H9 (cell line): ENCODE measurements around the gene SERPINH1. TPM values are rescaled to one million over a fixed set of nuclear protein-coding genes. Genes with fewer than 3 reads are reported as not detected.

Source experiments
- DNase-seq: peaks from one replicate; pipeline ENCODE4 v3.0.0-alpha.2; 2017
- H2AFZ ChIP-seq: one replicate; pipeline ENCODE4 v1.6.1; 2013; ENCODE audit warnings: mild to moderate bottlenecking, low read length, control low read depth, moderate library complexity
- H2AK5ac ChIP-seq: 2 replicates; pipeline ENCODE4 v1.6.1; 2013; ENCODE audit warnings: low read length, control low read depth, mixed read lengths; ENCODE audit not compliant: insufficient read length
- H2BK120ac ChIP-seq: one replicate; pipeline ENCODE4 v1.6.1; 2013; ENCODE audit warnings: low read depth, mild to moderate bottlenecking, low read length, control low read depth, inconsistent platforms; ENCODE audit not compliant: poor library complexity, severe bottlenecking
- H2BK12ac ChIP-seq: 2 replicates; pipeline ENCODE4 v1.6.1; 2013; ENCODE audit warnings: low read length, control low read depth, mixed read lengths, low read depth; ENCODE audit not compliant: insufficient read length
- H2BK15ac ChIP-seq: 2 replicates; pipeline ENCODE4 v1.6.1; 2013; ENCODE audit warnings: low read depth, low read length, control low read depth
- H2BK20ac ChIP-seq: one replicate; pipeline ENCODE4 v1.6.1; 2013; ENCODE audit warnings: low read depth, mild to moderate bottlenecking, low read length, control low read depth, inconsistent platforms; ENCODE audit not compliant: poor library complexity, severe bottlenecking
- H2BK5ac ChIP-seq: 2 replicates; pipeline ENCODE4 v1.6.1; 2013; ENCODE audit warnings: low read length, control low read depth, mixed read lengths; ENCODE audit not compliant: insufficient read length
- H3K14ac ChIP-seq: 2 replicates; pipeline ENCODE4 v1.6.1; 2013; ENCODE audit warnings: low read length, control low read depth; ENCODE audit not compliant: insufficient read depth
- H3K18ac ChIP-seq: 2 replicates; pipeline ENCODE4 v1.6.1; 2013; ENCODE audit warnings: low read depth, mild to moderate bottlenecking, mixed read lengths, low read length, control low read depth; ENCODE audit not compliant: insufficient read length
- H3K23ac ChIP-seq: 2 replicates; pipeline ENCODE4 v1.6.1; 2013; ENCODE audit warnings: low read length, control low read depth, mixed read lengths, low read depth; ENCODE audit not compliant: insufficient read length
- H3K23me2 ChIP-seq: 2 replicates; pipeline ENCODE4 v1.6.1; 2013; ENCODE audit warnings: low read depth, mild to moderate bottlenecking, mixed read lengths, low read length, control low read depth; ENCODE audit not compliant: insufficient read length, poor library complexity, severe bottlenecking
- H3K27ac ChIP-seq: 2 replicates; pipeline ENCODE4 v1.5.1; 2013; ENCODE audit warnings: low read length, control low read depth, mixed read lengths, low read depth; ENCODE audit not compliant: insufficient read length
- H3K27me3 ChIP-seq: 2 replicates; pipeline ENCODE4 v1.6.1; 2013; ENCODE audit warnings: low read length, control low read depth, inconsistent platforms; ENCODE audit not compliant: insufficient read depth
- H3K4ac ChIP-seq: 2 replicates; pipeline ENCODE4 v1.6.1; 2013; ENCODE audit warnings: low read depth, mild to moderate bottlenecking, control low read depth, inconsistent platforms, low read length, moderate library complexity
- H3K4me1 ChIP-seq: 2 replicates; pipeline ENCODE4 v1.6.1; 2013; ENCODE audit warnings: low read length, control low read depth, inconsistent platforms; ENCODE audit not compliant: insufficient read depth
- H3K4me2 ChIP-seq: 2 replicates; pipeline ENCODE4 v1.6.1; 2013; ENCODE audit warnings: low read length, control low read depth, mixed read lengths; ENCODE audit not compliant: insufficient read length, insufficient read depth
- H3K56ac ChIP-seq: 2 replicates; pipeline ENCODE4 v1.6.1; 2013; ENCODE audit warnings: low read depth, mild to moderate bottlenecking, mixed read lengths, low read length, control low read depth; ENCODE audit not compliant: insufficient read length
- H3K79me1 ChIP-seq: 2 replicates; pipeline ENCODE4 v1.6.1; 2013; ENCODE audit warnings: low read depth, mild to moderate bottlenecking, moderate library complexity, low read length, control low read depth, inconsistent platforms; ENCODE audit not compliant: insufficient read depth, poor library complexity, severe bottlenecking
- H3K79me2 ChIP-seq: 2 replicates; pipeline ENCODE4 v1.6.1; 2013; ENCODE audit warnings: low read length, control low read depth, inconsistent platforms; ENCODE audit not compliant: insufficient read depth
- H3K9ac ChIP-seq: 2 replicates; pipeline ENCODE4 v1.6.1; 2013; ENCODE audit warnings: low read length, control low read depth, mixed read lengths; ENCODE audit not compliant: insufficient read length; ENCODE audit errors: extremely low read depth
- H3K9me3 ChIP-seq: one replicate; pipeline ENCODE4 v1.6.1; 2013; ENCODE audit warnings: low read depth, low read length, inconsistent platforms; ENCODE audit not compliant: control insufficient read depth
- H3T11ph ChIP-seq: one replicate; pipeline ENCODE4 v1.6.1; 2013; ENCODE audit warnings: mild to moderate bottlenecking, low read length, control low read depth, inconsistent platforms
- H4K20me1 ChIP-seq: one replicate; pipeline ENCODE4 v1.6.1; 2013; ENCODE audit not compliant: control insufficient read depth, insufficient read length, insufficient read depth
- H4K5ac ChIP-seq: 2 replicates; pipeline ENCODE4 v1.6.1; 2013; ENCODE audit warnings: low read depth, mild to moderate bottlenecking, mixed read lengths, low read length, control low read depth; ENCODE audit not compliant: insufficient read length
- H4K8ac ChIP-seq: replicated peaks from 2 replicates; pipeline ENCODE4 v1.6.1; 2013; ENCODE audit warnings: low read length, control low read depth, mixed read lengths, low read depth; ENCODE audit not compliant: insufficient read length
- H4K91ac ChIP-seq: 2 replicates; pipeline ENCODE4 v1.6.1; 2013; ENCODE audit warnings: low read depth, mild to moderate bottlenecking, moderate library complexity, mixed read lengths, low read length, control low read depth; ENCODE audit not compliant: insufficient read length
- H3K27ac Mint-ChIP-seq, 3 experiments: 2 replicates in 2 of 3; 3 replicates in 1 of 3; pipeline ENCODE4 v1.8.0; 2020 to 2021; ENCODE audit warnings: mixed read lengths in 3 of 3, mild to moderate bottlenecking in 1 of 3, moderate library complexity in 1 of 3
- H3K27me3 Mint-ChIP-seq: 2 replicates; pipeline ENCODE4 v1.8.0; 2021; ENCODE audit warnings: low read depth, mild to moderate bottlenecking, moderate library complexity, mixed read lengths
- H3K36me3 Mint-ChIP-seq, 3 experiments: 2 replicates in 2 of 3; 3 replicates in 1 of 3; pipeline ENCODE4 v1.8.0; 2020 to 2021; ENCODE audit warnings: low read depth in 3 of 3, mixed read lengths in 3 of 3; ENCODE audit not compliant: insufficient read depth in 1 of 3
- H3K4me1 Mint-ChIP-seq, 2 experiments: 2 replicates each; pipeline ENCODE4 v1.8.0; 2020; ENCODE audit warnings: mixed read lengths in 2 of 2
- H3K4me3 Mint-ChIP-seq, 2 experiments: 2 replicates in 1 of 2; 3 replicates in 1 of 2; pipeline ENCODE4 v1.8.0; 2020 to 2021; ENCODE audit warnings: mild to moderate bottlenecking in 2 of 2, mixed read lengths in 2 of 2, moderate library complexity in 1 of 2
- H3K9me3 Mint-ChIP-seq, 2 experiments: 2 replicates in 1 of 2; 3 replicates in 1 of 2; pipeline ENCODE4 v1.8.0; 2020; ENCODE audit warnings: mild to moderate bottlenecking in 2 of 2, mixed read lengths in 2 of 2, moderate library complexity in 1 of 2
- WGBS: extraction: QIAGEN DNeasy Blood & Tissue Kit; methylation state at CpG from one replicate; pipeline ENCODE4 v1.1.7; 2013; ENCODE audit warnings: missing lambda C conversion rate, low lambda C conversion rate, mixed read lengths; ENCODE audit not compliant: insufficient read length; ENCODE audit errors: extremely low coverage; 5-methylcytosine and 5-hydroxymethylcytosine counted together
- total RNA-seq: library from RNA; stranded (reverse); gene quantifications from 2 replicates; pipeline ENCODE4 v1.2.1, GENCODE V29; 2021
- TF ChIP-seq, protein P1 (sequence below): fragments of 200-600 bp; sonication (generic); conservative IDR thresholded peaks from 3 replicates; pipeline ENCODE4 v1.8.0; 2021; ENCODE audit warnings: antibody characterized with exemption, mild to moderate bottlenecking

SERPINH1 gene
- total RNA-seq, 1 experiment from 2014 or later: 253 TPM

GRCh38 chr11:75571625-75572024, 9.6 kb downstream of the SERPINH1 start:
- H3K27ac Mint-ChIP-seq: 0 out of 7 replicates have a peak overlapping the region, but pooled peaks of 1 of the 3 experiments have one; percentile 40
- Histone ChIP-seq H3K4ac (no peak overlapping the region), H3K18ac (no peak overlapping the region), H3K4me2 (no peak overlapping the region), H2BK5ac (no peak overlapping the region), H3K9me3 (no peaks in the 10 kb centered on the region), H2BK12ac (no peak overlapping the region), H3K9ac (no peak overlapping the region), H3K27ac (no peak overlapping the region), H2AK5ac (no peak overlapping the region), H3K4me1 (no peaks in the 10 kb centered on the region), H3K27me3 (no peaks in the 10 kb centered on the region), H2BK15ac (no peak overlapping the region), H3K23me2 (no peaks in the 10 kb centered on the region), H4K8ac (no peak overlapping the region), H4K20me1 (no peaks in the 10 kb centered on the region), H4K5ac (no peak overlapping the region), H2AFZ (no peak overlapping the region), H4K91ac (no peak overlapping the region), H2BK20ac (no peak overlapping the region), H3T11ph (no peak overlapping the region), H3K56ac (no peak overlapping the region), H2BK120ac (no peak overlapping the region), H3K23ac (no peak overlapping the region), H3K79me1 (no peaks in the 10 kb centered on the region), H3K79me2 (peaks cover under 1% of the 10 kb centered on the region; the same call in 1 of the 2 replicates), H3K14ac (no peak overlapping the region)
- peaks cover 49 to 80% (median 70%) of the 10 kb centered on the region in 3 experiments for H3K36me3 Mint-ChIP-seq
- peaks cover 8 to 9% of the 10 kb centered on the region in 2 experiments; a peak in 3 of 4 replicates for H3K4me1 Mint-ChIP-seq
- no peaks in the 10 kb centered on the region for H3K9me3 Mint-ChIP-seq
- WGBS: no CpG with 5 or more reads among the region's 14 CpGs
- no peak overlapping the region for H3K4me3 Mint-ChIP-seq
- peaks cover 6% of the 10 kb centered on the region; the same call in 1 of the 2 replicates for H3K27me3 Mint-ChIP-seq
- no peak for DNase-seq
- TF ChIP-seq, protein P1, sequence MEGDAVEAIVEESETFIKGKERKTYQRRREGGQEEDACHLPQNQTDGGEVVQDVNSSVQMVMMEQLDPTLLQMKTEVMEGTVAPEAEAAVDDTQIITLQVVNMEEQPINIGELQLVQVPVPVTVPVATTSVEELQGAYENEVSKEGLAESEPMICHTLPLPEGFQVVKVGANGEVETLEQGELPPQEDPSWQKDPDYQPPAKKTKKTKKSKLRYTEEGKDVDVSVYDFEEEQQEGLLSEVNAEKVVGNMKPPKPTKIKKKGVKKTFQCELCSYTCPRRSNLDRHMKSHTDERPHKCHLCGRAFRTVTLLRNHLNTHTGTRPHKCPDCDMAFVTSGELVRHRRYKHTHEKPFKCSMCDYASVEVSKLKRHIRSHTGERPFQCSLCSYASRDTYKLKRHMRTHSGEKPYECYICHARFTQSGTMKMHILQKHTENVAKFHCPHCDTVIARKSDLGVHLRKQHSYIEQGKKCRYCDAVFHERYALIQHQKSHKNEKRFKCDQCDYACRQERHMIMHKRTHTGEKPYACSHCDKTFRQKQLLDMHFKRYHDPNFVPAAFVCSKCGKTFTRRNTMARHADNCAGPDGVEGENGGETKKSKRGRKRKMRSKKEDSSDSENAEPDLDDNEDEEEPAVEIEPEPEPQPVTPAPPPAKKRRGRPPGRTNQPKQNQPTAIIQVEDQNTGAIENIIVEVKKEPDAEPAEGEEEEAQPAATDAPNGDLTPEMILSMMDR: no peak
